ENCODE data around the gene RPL41.

- TF ChIP-seq, protein P1, sequence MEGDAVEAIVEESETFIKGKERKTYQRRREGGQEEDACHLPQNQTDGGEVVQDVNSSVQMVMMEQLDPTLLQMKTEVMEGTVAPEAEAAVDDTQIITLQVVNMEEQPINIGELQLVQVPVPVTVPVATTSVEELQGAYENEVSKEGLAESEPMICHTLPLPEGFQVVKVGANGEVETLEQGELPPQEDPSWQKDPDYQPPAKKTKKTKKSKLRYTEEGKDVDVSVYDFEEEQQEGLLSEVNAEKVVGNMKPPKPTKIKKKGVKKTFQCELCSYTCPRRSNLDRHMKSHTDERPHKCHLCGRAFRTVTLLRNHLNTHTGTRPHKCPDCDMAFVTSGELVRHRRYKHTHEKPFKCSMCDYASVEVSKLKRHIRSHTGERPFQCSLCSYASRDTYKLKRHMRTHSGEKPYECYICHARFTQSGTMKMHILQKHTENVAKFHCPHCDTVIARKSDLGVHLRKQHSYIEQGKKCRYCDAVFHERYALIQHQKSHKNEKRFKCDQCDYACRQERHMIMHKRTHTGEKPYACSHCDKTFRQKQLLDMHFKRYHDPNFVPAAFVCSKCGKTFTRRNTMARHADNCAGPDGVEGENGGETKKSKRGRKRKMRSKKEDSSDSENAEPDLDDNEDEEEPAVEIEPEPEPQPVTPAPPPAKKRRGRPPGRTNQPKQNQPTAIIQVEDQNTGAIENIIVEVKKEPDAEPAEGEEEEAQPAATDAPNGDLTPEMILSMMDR (IDR thresholded peaks at IDR 0.05 in 4 of 5, conservative IDR thresholded peaks at IDR 0.05 in 1 of 5), result no peak
- TF ChIP-seq POLR2A (IDR thresholded peaks at IDR 0.05), result no peak
Observed at GRCh38 chr12:56127485-56127887, 11.1 kb downstream of the RPL41 start.

All from gastrocnemius medialis (tissue), 4 donors.